Heart right ventricle (tissue), 16 donors: ENCODE results near the gene POLG. TPM values are rescaled to one million over a fixed set of nuclear protein-coding genes. Genes with fewer than 3 reads are reported as not detected.
"Not testable (repeated sequence)": the region's sequence is repeated elsewhere in the genome, so short reads cannot be mapped to it uniquely, and the experiment has no call there.

Source experiments
- ATAC-seq, 8 donors: fragments of 200-7000 bp; cut with Tn5 transposase; one replicate each; pipeline ENCODE4 v1.9.1; 2020; ENCODE audit warnings: mild to moderate bottlenecking in 8 of 8, moderate library complexity in 8 of 8, moderate number of reproducible peaks in 1 of 8
- DNase-seq, 2 donors: peaks; one replicate each; pipeline ENCODE4 v3.0.0-alpha.2; 2020
- H3K27ac ChIP-seq, 10 donors: fragments of 200-600 bp; sonication (generic) in 2 of 10; one replicate each; pipeline versions ENCODE4 v1.5.0 to v1.8.0; 2020 to 2022; ENCODE audit warnings: mild to moderate bottlenecking in 3 of 10
- H3K27me3 ChIP-seq, 7 donors: fragments of 200-600 bp; one replicate each; pipeline ENCODE4 v1.8.0; 2021 to 2022; ENCODE audit warnings: mild to moderate bottlenecking in 2 of 7
- H3K36me3 ChIP-seq, 9 donors: fragments of 200-600 bp; sonication (generic) in 1 of 9; one replicate each; pipeline versions ENCODE4 v1.5.0 to v1.8.0; 2020 to 2022; ENCODE audit warnings: mild to moderate bottlenecking in 2 of 9
- H3K4me1 ChIP-seq, 9 donors: fragments of 200-600 bp; sonication (generic) in 1 of 9; one replicate each; pipeline versions ENCODE4 v1.5.0 to v1.8.0; 2020 to 2022; ENCODE audit warnings: mild to moderate bottlenecking in 4 of 9
- H3K4me3 ChIP-seq, 10 donors: fragments of 200-600 bp; sonication (generic) in 2 of 10; one replicate each; pipeline versions ENCODE4 v1.5.0 to v1.8.0; 2020 to 2022; ENCODE audit warnings: mild to moderate bottlenecking in 7 of 10, moderate library complexity in 2 of 10
- H3K9me3 ChIP-seq, 11 donors: fragments of 200-600 bp in 10 of 11; sonication (generic) in 2 of 11; one replicate each; pipeline versions ENCODE4 v1.5.0 to v1.8.0; 2013 to 2022; ENCODE audit warnings: mild to moderate bottlenecking in 2 of 11, control low read depth in 1 of 11, moderate library complexity in 1 of 11
- WGBS, 2 donors: extraction: QIAGEN DNeasy Blood & Tissue Kit; methylation state at CpG; one replicate each; pipeline ENCODE4 v1.1.7; 2013; ENCODE audit warnings: inconsistent platforms in 1 of 2; 5-methylcytosine and 5-hydroxymethylcytosine counted together
- intact Hi-C, 10 donors: fragments of 100-400 bp; cut with DNase I; formaldehyde crosslinking; loops; one replicate each; pipeline versions ENCODE4 v1.11.1 to v1.14.2; 2022
- microRNA-seq, 2 donors: library from miRNA; unstranded; fragments of <30 nt; microRNA quantifications; one replicate each; pipeline ENCODE4 v1.2.0, GENCODE V29; 2021
- polyA plus RNA-seq, 2 donors: library from polyadenylated mRNA; stranded (reverse); fragments of 200-250 nt; gene quantifications; one replicate each; pipeline ENCODE4 v1.2.3, GENCODE V29; 2013
- total RNA-seq, 10 donors: library from RNA; stranded (reverse); fragmentation: NEBNext Ultra II Directional in 3 of 10; extraction: Animal tissue kit (Norgen Biotek cat#: 25700) in 3 of 10; gene quantifications; one replicate each; pipeline versions ENCODE4 v1.2.1 to v1.2.4, GENCODE V29; 2021 to 2023
- TF ChIP-seq, protein P1 (sequence below), 9 donors: fragments of 200-600 bp; sonication (generic) in 2 of 9; IDR thresholded peaks; one replicate each; pipeline versions ENCODE4 v1.5.0 to v1.8.0; 2021 to 2022; ENCODE audit warnings: antibody characterized with exemption in 9 of 9, mild to moderate bottlenecking in 5 of 9, moderate library complexity in 1 of 9
- donor health status: Arrhythmogenic right ventricular cardiomyopathy.
- donor health status: ischemic (EF 13 %, LVEDD 7.1; RV severe dilation, severe dysfunction).
- donor health status: healthy with polysubstance abuse.
- donor health status: DM: no; HTN: yes; CAD: no.
- donor health status: DM: no; HTN: no; CAD: no.
- donor health status: ischemic (EF 25% LVEDD 6.9; RV normal size, moderate dysfunction).
- donor health status: ischemic (EF 25% LVEDD 5.7; RV mildly dilated, moderate dysfunction).
- donor health status: healthy.
- donor health status: DM: yes; HTN: yes; CAD: no.
- donor health status: Ischemic cardiomyopathy.
- donor health status: ischemic (EF 35%, LVEDD 5.7; RV mildly dilated, moderate dysfunction).
- donor health status: nonischemic (EF 11% LVEDD 7.7; RV severe dilation, severe dysfunction).
- donor health status: DM: yes; HTN: yes; CAD: no.
- donor health status: PGD.
- donor health status: ischemic (EF 29% LVEDD 5.4; RV normal size, mild dysfunction).
- donor health status: nonischemic (EF 23%, LVEDD 6.1; RV moderate dilation, normal function).

Gene POLG
- total and polyA plus RNA-seq, 12 donors, result 31.1 to 52.5 (median 34.7) TPM

- peaks cover 0 to 66% (median 0%) of the 10 kb centered on the region in 9 donors for H3K36me3 ChIP-seq
- H3K9me3 ChIP-seq, result peaks cover 0 to 13% (median 0%) of the 10 kb centered on the region in 11 donors
- no peak overlapping the region for H3K27ac ChIP-seq
- DNase-seq (no peak), ATAC-seq (no peak)
- intact Hi-C loops, result no loop called here
- no peak overlapping the region for H3K4me3 ChIP-seq
- TF ChIP-seq, protein P1, sequence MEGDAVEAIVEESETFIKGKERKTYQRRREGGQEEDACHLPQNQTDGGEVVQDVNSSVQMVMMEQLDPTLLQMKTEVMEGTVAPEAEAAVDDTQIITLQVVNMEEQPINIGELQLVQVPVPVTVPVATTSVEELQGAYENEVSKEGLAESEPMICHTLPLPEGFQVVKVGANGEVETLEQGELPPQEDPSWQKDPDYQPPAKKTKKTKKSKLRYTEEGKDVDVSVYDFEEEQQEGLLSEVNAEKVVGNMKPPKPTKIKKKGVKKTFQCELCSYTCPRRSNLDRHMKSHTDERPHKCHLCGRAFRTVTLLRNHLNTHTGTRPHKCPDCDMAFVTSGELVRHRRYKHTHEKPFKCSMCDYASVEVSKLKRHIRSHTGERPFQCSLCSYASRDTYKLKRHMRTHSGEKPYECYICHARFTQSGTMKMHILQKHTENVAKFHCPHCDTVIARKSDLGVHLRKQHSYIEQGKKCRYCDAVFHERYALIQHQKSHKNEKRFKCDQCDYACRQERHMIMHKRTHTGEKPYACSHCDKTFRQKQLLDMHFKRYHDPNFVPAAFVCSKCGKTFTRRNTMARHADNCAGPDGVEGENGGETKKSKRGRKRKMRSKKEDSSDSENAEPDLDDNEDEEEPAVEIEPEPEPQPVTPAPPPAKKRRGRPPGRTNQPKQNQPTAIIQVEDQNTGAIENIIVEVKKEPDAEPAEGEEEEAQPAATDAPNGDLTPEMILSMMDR (IDR thresholded peaks at IDR 0.05), result no peak
- no peaks in the 10 kb centered on the region for H3K4me1 ChIP-seq
- H3K27me3 ChIP-seq, result no peaks in the 10 kb centered on the region
- WGBS, 2 donors, result 98 to 99% methylated on average over 4 of the region's 4 CpGs
Measured at GRCh38 chr15:89282631-89283030, 52.0 kb downstream of the POLG start.

DNA sequence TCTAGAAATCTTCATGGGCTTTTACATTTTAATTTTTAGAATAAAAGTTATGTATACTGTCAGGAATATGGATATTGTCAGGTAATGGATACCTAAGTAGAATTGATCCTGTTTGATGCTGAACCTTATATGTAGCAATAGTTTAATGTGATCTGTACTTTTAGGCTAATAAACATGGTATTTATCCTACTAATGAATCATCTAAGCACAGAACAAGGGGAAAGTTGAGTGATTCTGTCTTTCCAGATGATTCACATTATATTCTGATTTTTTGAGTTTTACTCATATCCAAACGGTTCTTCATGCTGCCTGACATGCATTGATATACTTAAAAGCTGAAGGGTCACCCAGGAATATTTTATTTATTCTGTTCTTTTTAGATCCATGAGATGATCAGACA, 56.3 kb downstream of the POLG start:
- Histone ChIP-seq H3K4me1 (no peaks in the 10 kb centered on the region), H3K36me3 (peaks cover 0 to 55% (median 0%) of the 10 kb centered on the region in 9 donors), H3K4me3 (no peak overlapping the region), H3K27ac (no peak overlapping the region), H3K27me3 (no peaks in the 10 kb centered on the region), H3K9me3 (no peaks in the 10 kb centered on the region)
- ATAC-seq, result no peak
- 84 to 86% methylated on average over 1 of the region's 1 CpG for WGBS, 2 donors
- TF ChIP-seq, protein P1 (IDR thresholded peaks at IDR 0.05), result no peak
- intact Hi-C loops, result no loop called here
- DNase-seq, result no peak

GRCh38 chr15:89277281-89277680, 57.3 kb downstream of the POLG start:
- H3K9me3 ChIP-seq, H3K4me3 ChIP-seq, DNase-seq, H3K27me3 ChIP-seq, H3K4me1 ChIP-seq, ATAC-seq, H3K27ac ChIP-seq, intact Hi-C loops: not testable (repeated sequence)
- 97 to 99% methylated on average over 4 of the region's 4 CpGs for WGBS, 2 donors
- H3K36me3 ChIP-seq, result peaks cover 0 to 51% (median 0%) of the 10 kb centered on the region in 9 donors

Small RNA genes within 50 kb of the gene (microRNA-seq; reads per million reads assigned to microRNA genes)
- gene MIR6766, result 0 reads per million in 2 donors
- 0 reads per million in 2 donors for gene MIR9-3

Other genes with a start within 250 kb of the POLG start
- gene ABHD2, start 246.4 kb downstream of the POLG start, total RNA-seq, result 100 to 1,000 TPM in 8 of 10 donors, 10 to 100 TPM in 2; 74.9 to 201 (median 123) TPM
- gene ABHD2, start 246.4 kb downstream of the POLG start, polyA plus RNA-seq, result 10 to 100 TPM in 1 of 2 donors, 1 to 10 TPM in 1; 9.1 to 41.6 TPM
- gene RLBP1, start 113.2 kb downstream of the POLG start, total RNA-seq, result not detected
- not detected for gene RLBP1, start 113.2 kb downstream of the POLG start, polyA plus RNA-seq
- 1 to 10 TPM; 1.6 to 9.9 (median 2.7) TPM for gene FANCI, start 90.8 kb downstream of the POLG start, total RNA-seq
- 1 to 10 TPM; 1.3 to 2.2 TPM for gene FANCI, start 90.8 kb downstream of the POLG start, polyA plus RNA-seq
- gene RHCG, start 161.8 kb upstream of the POLG start, total RNA-seq, result 1 to 10 TPM in 1 of 10 donors, under 1 TPM in 4, not detected in 5; 0.32 to 1.4 (median 0.77) TPM
- 1 to 10 TPM in 1 of 2 donors, not detected in 1; 1.9 TPM for gene RHCG, start 161.8 kb upstream of the POLG start, polyA plus RNA-seq
- under 1 TPM in 4 of 10 donors, not detected in 6; 0.04 to 0.93 (median 0.15) TPM for gene TICRR, start 240.6 kb upstream of the POLG start, total RNA-seq
- gene TICRR, start 240.6 kb upstream of the POLG start, polyA plus RNA-seq, result under 1 TPM; under 0.01 to 0.01 TPM